HepG2 (cell line): Measurements from ENCODE around the gene KANSL3. TPM values are rescaled to one million over a fixed set of nuclear protein-coding genes. Genes with fewer than 3 reads are reported as not detected.

Experiments
- AHR ChIP-seq: IDR thresholded peaks from 2 replicates; pipeline ENCODE4 v1.6.1; 2018; ENCODE audit warnings: missing genetic modification reagents, missing compliant biosample characterization
- GTF3A ChIP-seq: sonication (generic); formaldehyde crosslinking; conservative IDR thresholded peaks from 2 replicates; pipeline ENCODE4 v1.4.0; 2020; ENCODE audit warnings: mild to moderate bottlenecking, missing genetic modification reagents
- GZF1 ChIP-seq: sonication (generic); formaldehyde crosslinking; IDR thresholded peaks from 2 replicates; pipeline ENCODE4 v1.5.1; 2020; ENCODE audit warnings: mild to moderate bottlenecking, missing genetic modification reagents
- HHEX ChIP-seq: IDR thresholded peaks from 2 replicates; pipeline ENCODE4 v1.6.1; 2016; ENCODE audit warnings: control low read depth
- HMGA1 ChIP-seq: sonication (generic); formaldehyde crosslinking; conservative IDR thresholded peaks from 2 replicates; pipeline ENCODE4 v1.4.0; 2020; ENCODE audit warnings: missing genetic modification reagents
- HNRNPL ChIP-seq: fragments of 200-400 bp; formaldehyde crosslinking; IDR thresholded peaks from 2 replicates; pipeline ENCODE4 v1.6.1; 2017; ENCODE audit warnings: mild to moderate bottlenecking, low read depth, low read length
- KLF13 ChIP-seq: sonication (generic); formaldehyde crosslinking; IDR thresholded peaks from 2 replicates; pipeline ENCODE4 v1.4.0; 2020; ENCODE audit warnings: mild to moderate bottlenecking, missing genetic modification reagents
- POLR2A ChIP-seq, 2 experiments: IDR thresholded peaks; 2 replicates each; pipeline ENCODE4 v1.6.1; 2011; ENCODE audit warnings: low read depth in 2 of 2, low read length in 2 of 2, mild to moderate bottlenecking in 1 of 2, moderate library complexity in 1 of 2; ENCODE audit not compliant: insufficient read depth in 1 of 2
- SCMH1 ChIP-seq: sonication (generic); formaldehyde crosslinking; IDR thresholded peaks from 2 replicates; pipeline ENCODE4 v1.9.0; 2021; ENCODE audit warnings: missing genetic modification reagents, mild to moderate bottlenecking, borderline replicate concordance
- SRF ChIP-seq: IDR thresholded peaks from 2 replicates; pipeline ENCODE4 v1.6.1; 2011; ENCODE audit warnings: mild to moderate bottlenecking, low read depth, low read length, moderate library complexity
- SRSF1 ChIP-seq: fragments of 200-400 bp; formaldehyde crosslinking; optimal IDR thresholded peaks from 2 replicates; pipeline ENCODE3; 2017; ENCODE audit warnings: mild to moderate bottlenecking, low read depth, low read length, moderate library complexity
- YY1 ChIP-seq: IDR thresholded peaks from 2 replicates; pipeline ENCODE4 v1.6.1; 2011; ENCODE audit warnings: low read length, low read depth, moderate library complexity, mild to moderate bottlenecking; ENCODE audit not compliant: insufficient read depth, insufficient replicate concordance
- ZFYVE20 ChIP-seq: sonication (generic); formaldehyde crosslinking; IDR thresholded peaks from 2 replicates; pipeline ENCODE4 v1.8.0; 2023; ENCODE audit warnings: low read depth, mild to moderate bottlenecking, moderate library complexity, missing genetic modification reagents, borderline replicate concordance
- ZMYM3 ChIP-seq: sonication (generic); formaldehyde crosslinking; IDR thresholded peaks from 2 replicates; pipeline ENCODE4 v1.5.1; 2020; ENCODE audit warnings: mild to moderate bottlenecking, missing genetic modification reagents
- ZNF446 ChIP-seq: sonication (generic); formaldehyde crosslinking; IDR thresholded peaks from 2 replicates; pipeline ENCODE4 v1.5.0; 2020; ENCODE audit warnings: mild to moderate bottlenecking, missing genetic modification reagents
- ZNF674 ChIP-seq: sonication (generic); formaldehyde crosslinking; IDR thresholded peaks from 2 replicates; pipeline ENCODE4 v1.5.0; 2020; ENCODE audit warnings: low read depth, mild to moderate bottlenecking, missing genetic modification reagents
- ZNF737 ChIP-seq: sonication (generic); formaldehyde crosslinking; IDR thresholded peaks from 2 replicates; pipeline ENCODE4 v1.5.0; 2020; ENCODE audit warnings: missing genetic modification reagents, mild to moderate bottlenecking, borderline replicate concordance
- ZNF839 ChIP-seq: sonication (generic); formaldehyde crosslinking; IDR thresholded peaks from 2 replicates; pipeline ENCODE4 v1.4.0; 2020; ENCODE audit warnings: missing genetic modification reagents, mild to moderate bottlenecking, borderline replicate concordance
- polyA plus RNA-seq, 8 experiments: library from polyadenylated mRNA; depleted of rRNA in 3 of 8; stranded (reverse) in 7 of 8; unstranded in 1 of 8; fragments of >200 nt; fragmentation: Illumina TruSeq in 4 of 8; extraction: Trizol in 4 of 8; gene quantifications; 2 replicates each; pipeline versions ENCODE4 v1.2.1 to v1.2.3, GENCODE V29; 2011 to 2016; ENCODE audit warnings: low read depth in 4 of 8, missing spikeins in 1 of 8, mixed read lengths in 1 of 8; ENCODE audit not compliant: insufficient read depth in 1 of 8
- total RNA-seq, 5 experiments: library from RNA; depleted of rRNA; stranded (reverse); fragments of >200 nt; fragmentation: Illumina TruSeq; extraction: Trizol; gene quantifications; 2 replicates each; pipeline ENCODE4 v1.2.3, GENCODE V29; 2016; ENCODE audit warnings: low read depth in 1 of 5
- TF ChIP-seq, protein P1 (sequence below): IDR thresholded peaks from 2 replicates; pipeline ENCODE4 v1.6.1; 2018; ENCODE audit warnings: missing genetic modification reagents, mild to moderate bottlenecking, missing compliant biosample characterization
- TF ChIP-seq, protein P2 (sequence below): sonication (generic); formaldehyde crosslinking; IDR thresholded peaks from 2 replicates; pipeline ENCODE4 v1.5.0; 2020; ENCODE audit warnings: missing genetic modification reagents
- TF ChIP-seq, protein P3 (sequence below): sonication (generic); formaldehyde crosslinking; IDR thresholded peaks from 2 replicates; pipeline ENCODE4 v1.5.1; 2020; ENCODE audit warnings: missing genetic modification reagents, mild to moderate bottlenecking, borderline replicate concordance
- TF ChIP-seq, protein P4 (sequence below): sonication (generic); formaldehyde crosslinking; IDR thresholded peaks from 2 replicates; pipeline ENCODE4 v1.5.0; 2020; ENCODE audit warnings: missing genetic modification reagents

The KANSL3 gene
- total and polyA plus RNA-seq, 2 of the 13 experiments (the other 11 are each of a cell fraction or from before 2014, with no cell fraction given), result 20.8 to 37.3 TPM

DNA sequence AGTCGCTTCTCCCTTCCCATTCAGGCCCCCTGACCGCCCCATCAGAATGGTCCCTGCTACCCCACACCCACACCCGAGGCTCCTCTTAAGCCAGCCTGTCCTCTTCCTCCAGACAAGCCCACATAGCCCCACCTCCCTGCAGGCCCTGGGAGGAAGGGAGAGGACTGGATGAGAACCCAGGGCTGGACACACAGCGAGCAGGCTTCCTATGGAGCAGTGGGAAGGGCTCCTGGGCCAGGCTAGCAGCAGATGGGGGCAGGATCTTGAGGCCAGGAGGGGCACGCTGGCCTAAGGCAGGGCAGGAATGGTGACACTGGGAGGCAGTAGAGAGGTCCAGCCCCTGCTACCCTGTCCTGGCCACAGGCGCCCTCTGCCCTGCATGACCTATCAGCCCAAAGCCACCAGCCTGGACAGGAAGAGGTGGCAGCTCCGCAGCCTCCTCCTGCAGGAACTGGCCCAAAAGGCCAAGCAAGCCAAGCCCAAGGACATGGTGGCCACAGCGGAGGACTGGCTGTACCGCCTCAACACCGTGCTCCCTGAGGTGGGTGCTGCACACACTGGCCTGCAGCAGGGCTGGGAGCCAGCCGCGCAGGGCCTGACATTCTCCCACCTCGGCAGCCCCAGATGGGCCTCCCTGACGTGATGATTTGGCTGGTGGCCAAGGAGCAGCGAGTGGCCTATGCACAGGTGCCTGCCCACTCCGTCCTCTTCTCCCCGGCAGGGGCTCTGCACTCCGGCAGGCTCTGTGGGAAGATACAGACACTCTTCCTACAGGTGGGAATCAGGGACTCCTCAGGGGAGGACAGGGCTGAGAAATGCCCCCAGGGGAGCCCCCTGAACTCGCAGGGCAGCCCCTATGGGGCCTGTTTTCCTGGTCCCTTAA is 47.7 kb upstream of the KANSL3 start (continued):
- TF ChIP-seq, protein P1, sequence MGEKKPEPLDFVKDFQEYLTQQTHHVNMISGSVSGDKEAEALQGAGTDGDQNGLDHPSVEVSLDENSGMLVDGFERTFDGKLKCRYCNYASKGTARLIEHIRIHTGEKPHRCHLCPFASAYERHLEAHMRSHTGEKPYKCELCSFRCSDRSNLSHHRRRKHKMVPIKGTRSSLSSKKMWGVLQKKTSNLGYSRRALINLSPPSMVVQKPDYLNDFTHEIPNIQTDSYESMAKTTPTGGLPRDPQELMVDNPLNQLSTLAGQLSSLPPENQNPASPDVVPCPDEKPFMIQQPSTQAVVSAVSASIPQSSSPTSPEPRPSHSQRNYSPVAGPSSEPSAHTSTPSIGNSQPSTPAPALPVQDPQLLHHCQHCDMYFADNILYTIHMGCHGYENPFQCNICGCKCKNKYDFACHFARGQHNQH (CRISPR knock-in tag), result no peak
- TF ChIP-seq ZNF839 (CRISPR knock-in tag), result peak; percentile 58; the same call in 1 of the 2 replicates
- TF ChIP-seq ZNF674 (CRISPR knock-in tag), result no peak
- TF ChIP-seq, protein P2, sequence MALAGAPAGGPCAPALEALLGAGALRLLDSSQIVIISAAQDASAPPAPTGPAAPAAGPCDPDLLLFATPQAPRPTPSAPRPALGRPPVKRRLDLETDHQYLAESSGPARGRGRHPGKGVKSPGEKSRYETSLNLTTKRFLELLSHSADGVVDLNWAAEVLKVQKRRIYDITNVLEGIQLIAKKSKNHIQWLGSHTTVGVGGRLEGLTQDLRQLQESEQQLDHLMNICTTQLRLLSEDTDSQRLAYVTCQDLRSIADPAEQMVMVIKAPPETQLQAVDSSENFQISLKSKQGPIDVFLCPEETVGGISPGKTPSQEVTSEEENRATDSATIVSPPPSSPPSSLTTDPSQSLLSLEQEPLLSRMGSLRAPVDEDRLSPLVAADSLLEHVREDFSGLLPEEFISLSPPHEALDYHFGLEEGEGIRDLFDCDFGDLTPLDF, result no peak
- no peak for TF ChIP-seq ZNF737
- no peak for TF ChIP-seq ZNF446 (CRISPR knock-in tag)
- TF ChIP-seq, protein P3, sequence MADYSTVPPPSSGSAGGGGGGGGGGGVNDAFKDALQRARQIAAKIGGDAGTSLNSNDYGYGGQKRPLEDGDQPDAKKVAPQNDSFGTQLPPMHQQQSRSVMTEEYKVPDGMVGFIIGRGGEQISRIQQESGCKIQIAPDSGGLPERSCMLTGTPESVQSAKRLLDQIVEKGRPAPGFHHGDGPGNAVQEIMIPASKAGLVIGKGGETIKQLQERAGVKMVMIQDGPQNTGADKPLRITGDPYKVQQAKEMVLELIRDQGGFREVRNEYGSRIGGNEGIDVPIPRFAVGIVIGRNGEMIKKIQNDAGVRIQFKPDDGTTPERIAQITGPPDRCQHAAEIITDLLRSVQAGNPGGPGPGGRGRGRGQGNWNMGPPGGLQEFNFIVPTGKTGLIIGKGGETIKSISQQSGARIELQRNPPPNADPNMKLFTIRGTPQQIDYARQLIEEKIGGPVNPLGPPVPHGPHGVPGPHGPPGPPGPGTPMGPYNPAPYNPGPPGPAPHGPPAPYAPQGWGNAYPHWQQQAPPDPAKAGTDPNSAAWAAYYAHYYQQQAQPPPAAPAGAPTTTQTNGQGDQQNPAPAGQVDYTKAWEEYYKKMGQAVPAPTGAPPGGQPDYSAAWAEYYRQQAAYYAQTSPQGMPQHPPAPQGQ, result no peak
- TF ChIP-seq POLR2A (IDR thresholded peaks at IDR 0.05; ENCODE audit: insufficient read depth in 1 of 2, low read depth in 2 of 2, low read length in 2 of 2), result peak in 1 of 2 experiments; percentile 47; a peak in 1 of 4 replicates
- TF ChIP-seq HHEX, result no peak
- peak; percentile 92; the same call in 1 of the 2 replicates for TF ChIP-seq AHR (CRISPR knock-in tag)
- TF ChIP-seq SRF, result no peak
- TF ChIP-seq ZMYM3 (CRISPR knock-in tag), result peak; percentile 82
- TF ChIP-seq HNRNPL, result peak; percentile 91
- TF ChIP-seq, protein P4, sequence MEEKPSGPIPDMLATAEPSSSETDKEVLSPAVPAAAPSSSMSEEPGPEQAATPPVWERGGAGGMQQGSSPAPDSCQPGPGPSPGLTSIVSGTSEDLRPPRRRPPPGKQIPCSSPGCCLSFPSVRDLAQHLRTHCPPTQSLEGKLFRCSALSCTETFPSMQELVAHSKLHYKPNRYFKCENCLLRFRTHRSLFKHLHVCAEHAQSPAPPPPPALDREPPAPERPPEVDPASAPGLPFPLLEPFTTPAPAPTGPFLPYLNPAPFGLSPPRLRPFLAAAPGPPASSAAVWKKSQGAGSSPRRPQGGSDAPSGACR (CRISPR knock-in tag), result no peak; the same call in 1 of the 2 replicates
- no peak for TF ChIP-seq GZF1 (CRISPR knock-in tag)
- no peak for TF ChIP-seq SCMH1 (CRISPR knock-in tag)
- TF ChIP-seq SRSF1, result no peak
- TF ChIP-seq KLF13 (CRISPR knock-in tag), result peak; percentile 89; the same call in 1 of the 2 replicates
- no peak for TF ChIP-seq HMGA1 (CRISPR knock-in tag)
- TF ChIP-seq GTF3A, result no peak
- TF ChIP-seq ZFYVE20 (CRISPR knock-in tag), result no peak
- peak; percentile 32 for TF ChIP-seq YY1
